H9 (cell line): ENCODE results near the gene ZNF652. TPM values are rescaled to one million over a fixed set of nuclear protein-coding genes. Genes with fewer than 3 reads are reported as not detected.

Experiments used
- DNase-seq: peaks from one replicate; pipeline ENCODE4 v3.0.0-alpha.2; 2017
- H2AFZ ChIP-seq: one replicate; pipeline ENCODE4 v1.6.1; 2013; ENCODE audit warnings: mild to moderate bottlenecking, low read length, control low read depth, moderate library complexity
- H2AK5ac ChIP-seq: 2 replicates; pipeline ENCODE4 v1.6.1; 2013; ENCODE audit warnings: low read length, control low read depth, mixed read lengths; ENCODE audit not compliant: insufficient read length
- H2BK120ac ChIP-seq: one replicate; pipeline ENCODE4 v1.6.1; 2013; ENCODE audit warnings: low read depth, mild to moderate bottlenecking, low read length, control low read depth, inconsistent platforms; ENCODE audit not compliant: poor library complexity, severe bottlenecking
- H2BK12ac ChIP-seq: 2 replicates; pipeline ENCODE4 v1.6.1; 2013; ENCODE audit warnings: low read length, control low read depth, mixed read lengths, low read depth; ENCODE audit not compliant: insufficient read length
- H2BK15ac ChIP-seq: 2 replicates; pipeline ENCODE4 v1.6.1; 2013; ENCODE audit warnings: low read depth, low read length, control low read depth
- H2BK20ac ChIP-seq: one replicate; pipeline ENCODE4 v1.6.1; 2013; ENCODE audit warnings: low read depth, mild to moderate bottlenecking, low read length, control low read depth, inconsistent platforms; ENCODE audit not compliant: poor library complexity, severe bottlenecking
- H2BK5ac ChIP-seq: 2 replicates; pipeline ENCODE4 v1.6.1; 2013; ENCODE audit warnings: low read length, control low read depth, mixed read lengths; ENCODE audit not compliant: insufficient read length
- H3K14ac ChIP-seq: 2 replicates; pipeline ENCODE4 v1.6.1; 2013; ENCODE audit warnings: low read length, control low read depth; ENCODE audit not compliant: insufficient read depth
- H3K18ac ChIP-seq: 2 replicates; pipeline ENCODE4 v1.6.1; 2013; ENCODE audit warnings: low read depth, mild to moderate bottlenecking, mixed read lengths, low read length, control low read depth; ENCODE audit not compliant: insufficient read length
- H3K23ac ChIP-seq: 2 replicates; pipeline ENCODE4 v1.6.1; 2013; ENCODE audit warnings: low read length, control low read depth, mixed read lengths, low read depth; ENCODE audit not compliant: insufficient read length
- H3K23me2 ChIP-seq: 2 replicates; pipeline ENCODE4 v1.6.1; 2013; ENCODE audit warnings: low read depth, mild to moderate bottlenecking, mixed read lengths, low read length, control low read depth; ENCODE audit not compliant: insufficient read length, poor library complexity, severe bottlenecking
- H3K27ac ChIP-seq: 2 replicates; pipeline ENCODE4 v1.5.1; 2013; ENCODE audit warnings: low read length, control low read depth, mixed read lengths, low read depth; ENCODE audit not compliant: insufficient read length
- H3K27me3 ChIP-seq: 2 replicates; pipeline ENCODE4 v1.6.1; 2013; ENCODE audit warnings: low read length, control low read depth, inconsistent platforms; ENCODE audit not compliant: insufficient read depth
- H3K4ac ChIP-seq: 2 replicates; pipeline ENCODE4 v1.6.1; 2013; ENCODE audit warnings: low read depth, mild to moderate bottlenecking, control low read depth, inconsistent platforms, low read length, moderate library complexity
- H3K4me1 ChIP-seq: 2 replicates; pipeline ENCODE4 v1.6.1; 2013; ENCODE audit warnings: low read length, control low read depth, inconsistent platforms; ENCODE audit not compliant: insufficient read depth
- H3K4me2 ChIP-seq: 2 replicates; pipeline ENCODE4 v1.6.1; 2013; ENCODE audit warnings: low read length, control low read depth, mixed read lengths; ENCODE audit not compliant: insufficient read length, insufficient read depth
- H3K56ac ChIP-seq: 2 replicates; pipeline ENCODE4 v1.6.1; 2013; ENCODE audit warnings: low read depth, mild to moderate bottlenecking, mixed read lengths, low read length, control low read depth; ENCODE audit not compliant: insufficient read length
- H3K79me1 ChIP-seq: 2 replicates; pipeline ENCODE4 v1.6.1; 2013; ENCODE audit warnings: low read depth, mild to moderate bottlenecking, moderate library complexity, low read length, control low read depth, inconsistent platforms; ENCODE audit not compliant: insufficient read depth, poor library complexity, severe bottlenecking
- H3K79me2 ChIP-seq: 2 replicates; pipeline ENCODE4 v1.6.1; 2013; ENCODE audit warnings: low read length, control low read depth, inconsistent platforms; ENCODE audit not compliant: insufficient read depth
- H3K9ac ChIP-seq: 2 replicates; pipeline ENCODE4 v1.6.1; 2013; ENCODE audit warnings: low read length, control low read depth, mixed read lengths; ENCODE audit not compliant: insufficient read length; ENCODE audit errors: extremely low read depth
- H3K9me3 ChIP-seq: one replicate; pipeline ENCODE4 v1.6.1; 2013; ENCODE audit warnings: low read depth, low read length, inconsistent platforms; ENCODE audit not compliant: control insufficient read depth
- H3T11ph ChIP-seq: one replicate; pipeline ENCODE4 v1.6.1; 2013; ENCODE audit warnings: mild to moderate bottlenecking, low read length, control low read depth, inconsistent platforms
- H4K20me1 ChIP-seq: one replicate; pipeline ENCODE4 v1.6.1; 2013; ENCODE audit not compliant: control insufficient read depth, insufficient read length, insufficient read depth
- H4K5ac ChIP-seq: 2 replicates; pipeline ENCODE4 v1.6.1; 2013; ENCODE audit warnings: low read depth, mild to moderate bottlenecking, mixed read lengths, low read length, control low read depth; ENCODE audit not compliant: insufficient read length
- H4K8ac ChIP-seq: replicated peaks from 2 replicates; pipeline ENCODE4 v1.6.1; 2013; ENCODE audit warnings: low read length, control low read depth, mixed read lengths, low read depth; ENCODE audit not compliant: insufficient read length
- H4K91ac ChIP-seq: 2 replicates; pipeline ENCODE4 v1.6.1; 2013; ENCODE audit warnings: low read depth, mild to moderate bottlenecking, moderate library complexity, mixed read lengths, low read length, control low read depth; ENCODE audit not compliant: insufficient read length
- H3K27ac Mint-ChIP-seq, 3 experiments: 2 replicates in 2 of 3; 3 replicates in 1 of 3; pipeline ENCODE4 v1.8.0; 2020 to 2021; ENCODE audit warnings: mixed read lengths in 3 of 3, mild to moderate bottlenecking in 1 of 3, moderate library complexity in 1 of 3
- H3K27me3 Mint-ChIP-seq: 2 replicates; pipeline ENCODE4 v1.8.0; 2021; ENCODE audit warnings: low read depth, mild to moderate bottlenecking, moderate library complexity, mixed read lengths
- H3K36me3 Mint-ChIP-seq, 3 experiments: 2 replicates in 2 of 3; 3 replicates in 1 of 3; pipeline ENCODE4 v1.8.0; 2020 to 2021; ENCODE audit warnings: low read depth in 3 of 3, mixed read lengths in 3 of 3; ENCODE audit not compliant: insufficient read depth in 1 of 3
- H3K4me1 Mint-ChIP-seq, 2 experiments: 2 replicates each; pipeline ENCODE4 v1.8.0; 2020; ENCODE audit warnings: mixed read lengths in 2 of 2
- H3K4me3 Mint-ChIP-seq, 2 experiments: 2 replicates in 1 of 2; 3 replicates in 1 of 2; pipeline ENCODE4 v1.8.0; 2020 to 2021; ENCODE audit warnings: mild to moderate bottlenecking in 2 of 2, mixed read lengths in 2 of 2, moderate library complexity in 1 of 2
- H3K9me3 Mint-ChIP-seq, 2 experiments: 2 replicates in 1 of 2; 3 replicates in 1 of 2; pipeline ENCODE4 v1.8.0; 2020; ENCODE audit warnings: mild to moderate bottlenecking in 2 of 2, mixed read lengths in 2 of 2, moderate library complexity in 1 of 2
- WGBS: extraction: QIAGEN DNeasy Blood & Tissue Kit; methylation state at CpG from one replicate; pipeline ENCODE4 v1.1.7; 2013; ENCODE audit warnings: missing lambda C conversion rate, low lambda C conversion rate, mixed read lengths; ENCODE audit not compliant: insufficient read length; ENCODE audit errors: extremely low coverage; 5-methylcytosine and 5-hydroxymethylcytosine counted together
- total RNA-seq: library from RNA; stranded (reverse); gene quantifications from 2 replicates; pipeline ENCODE4 v1.2.1, GENCODE V29; 2021
- TF ChIP-seq, protein P1 (sequence below): fragments of 200-600 bp; sonication (generic); conservative IDR thresholded peaks from 3 replicates; pipeline ENCODE4 v1.8.0; 2021; ENCODE audit warnings: antibody characterized with exemption, mild to moderate bottlenecking

The ZNF652 gene
- total RNA-seq, 1 experiment from 2014 or later, result 33.6 TPM

- Histone ChIP-seq H2BK12ac (no peak overlapping the region), H3K9me3 (no peaks in the 10 kb centered on the region), H3K4me1 (peaks cover 5% of the 10 kb centered on the region), H3T11ph (no peak overlapping the region), H3K79me1 (no peaks in the 10 kb centered on the region), H3K9ac (no peak overlapping the region), H2BK20ac (no peak overlapping the region), H4K20me1 (no peaks in the 10 kb centered on the region), H3K56ac (no peak overlapping the region), H3K23ac (no peak overlapping the region), H4K5ac (no peak overlapping the region), H3K27me3 (no peaks in the 10 kb centered on the region), H4K8ac (no peak overlapping the region), H3K4me2 (no peak overlapping the region), H3K79me2 (no peaks in the 10 kb centered on the region), H3K27ac (no peak overlapping the region), H4K91ac (no peak overlapping the region), H2BK120ac (no peak overlapping the region), H3K23me2 (no peaks in the 10 kb centered on the region), H3K14ac (no peak overlapping the region), H3K4ac (no peak overlapping the region), H3K18ac (no peak overlapping the region), H2AFZ (no peak overlapping the region), H2BK5ac (no peak overlapping the region), H2AK5ac (no peak overlapping the region), H2BK15ac (no peak overlapping the region)
- Mint-ChIP-seq H3K27me3 (peaks cover 3% of the 10 kb centered on the region), H3K9me3 (no peaks in the 10 kb centered on the region), H3K36me3 (no peaks in the 10 kb centered on the region), H3K4me1 (peaks cover 10 to 11% of the 10 kb centered on the region in 2 experiments), H3K4me3 (no peak overlapping the region), H3K27ac (no peak overlapping the region)
- WGBS, result no CpG with 5 or more reads among the region's 1 CpG
- TF ChIP-seq, protein P1, sequence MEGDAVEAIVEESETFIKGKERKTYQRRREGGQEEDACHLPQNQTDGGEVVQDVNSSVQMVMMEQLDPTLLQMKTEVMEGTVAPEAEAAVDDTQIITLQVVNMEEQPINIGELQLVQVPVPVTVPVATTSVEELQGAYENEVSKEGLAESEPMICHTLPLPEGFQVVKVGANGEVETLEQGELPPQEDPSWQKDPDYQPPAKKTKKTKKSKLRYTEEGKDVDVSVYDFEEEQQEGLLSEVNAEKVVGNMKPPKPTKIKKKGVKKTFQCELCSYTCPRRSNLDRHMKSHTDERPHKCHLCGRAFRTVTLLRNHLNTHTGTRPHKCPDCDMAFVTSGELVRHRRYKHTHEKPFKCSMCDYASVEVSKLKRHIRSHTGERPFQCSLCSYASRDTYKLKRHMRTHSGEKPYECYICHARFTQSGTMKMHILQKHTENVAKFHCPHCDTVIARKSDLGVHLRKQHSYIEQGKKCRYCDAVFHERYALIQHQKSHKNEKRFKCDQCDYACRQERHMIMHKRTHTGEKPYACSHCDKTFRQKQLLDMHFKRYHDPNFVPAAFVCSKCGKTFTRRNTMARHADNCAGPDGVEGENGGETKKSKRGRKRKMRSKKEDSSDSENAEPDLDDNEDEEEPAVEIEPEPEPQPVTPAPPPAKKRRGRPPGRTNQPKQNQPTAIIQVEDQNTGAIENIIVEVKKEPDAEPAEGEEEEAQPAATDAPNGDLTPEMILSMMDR, result no peak
- no peak for DNase-seq
Observed at GRCh38 chr17:49381033-49381432, 19.0 kb upstream of the ZNF652 start.
